ENCODE measurements around the gene CFAP119. TPM values are rescaled to one million over a fixed set of nuclear protein-coding genes. Genes with fewer than 3 reads are reported as not detected.

Gene CFAP119
- total and polyA plus RNA-seq, 9 of the 15 experiments (the other 6 are each of a cell fraction or from before 2014, with no cell fraction given), result 5.5 to 33.7 (median 9.6) TPM

DNA sequence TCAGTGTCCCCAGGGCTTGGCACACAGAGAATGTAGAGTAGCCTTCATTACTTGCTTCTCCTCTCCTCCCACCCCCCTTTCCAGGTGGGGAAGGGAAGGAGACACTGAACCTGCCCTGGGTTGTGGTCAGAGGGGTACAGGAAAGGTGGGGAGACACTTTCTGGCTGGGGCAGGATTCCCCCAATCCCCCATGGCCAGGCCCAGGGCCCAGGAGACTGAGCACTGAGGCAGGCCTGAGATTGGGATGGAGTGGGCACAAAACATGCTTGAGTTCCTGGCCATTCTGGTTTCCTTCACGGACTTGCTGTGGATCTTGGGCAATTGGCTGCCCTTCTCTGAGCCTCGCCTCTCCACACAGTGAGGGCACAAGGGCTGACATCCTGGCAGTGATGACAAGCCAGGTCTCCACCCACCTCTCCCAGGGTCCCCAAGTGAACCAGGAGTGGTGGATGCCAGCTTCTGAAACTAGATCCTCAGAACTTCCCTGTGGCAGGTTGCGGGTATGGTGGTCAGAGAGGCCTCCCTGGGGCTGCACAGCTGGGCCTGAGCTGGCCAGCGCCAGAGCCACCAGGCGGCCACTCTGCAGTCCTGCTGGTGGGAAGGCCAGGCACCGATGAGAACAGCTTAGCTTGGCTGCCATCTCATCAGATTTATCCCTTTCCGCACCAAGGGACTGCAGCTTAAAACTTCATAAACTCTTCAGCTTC lies 15.9 kb upstream of the CFAP119 start (continued):
- TF ChIP-seq, protein P1, sequence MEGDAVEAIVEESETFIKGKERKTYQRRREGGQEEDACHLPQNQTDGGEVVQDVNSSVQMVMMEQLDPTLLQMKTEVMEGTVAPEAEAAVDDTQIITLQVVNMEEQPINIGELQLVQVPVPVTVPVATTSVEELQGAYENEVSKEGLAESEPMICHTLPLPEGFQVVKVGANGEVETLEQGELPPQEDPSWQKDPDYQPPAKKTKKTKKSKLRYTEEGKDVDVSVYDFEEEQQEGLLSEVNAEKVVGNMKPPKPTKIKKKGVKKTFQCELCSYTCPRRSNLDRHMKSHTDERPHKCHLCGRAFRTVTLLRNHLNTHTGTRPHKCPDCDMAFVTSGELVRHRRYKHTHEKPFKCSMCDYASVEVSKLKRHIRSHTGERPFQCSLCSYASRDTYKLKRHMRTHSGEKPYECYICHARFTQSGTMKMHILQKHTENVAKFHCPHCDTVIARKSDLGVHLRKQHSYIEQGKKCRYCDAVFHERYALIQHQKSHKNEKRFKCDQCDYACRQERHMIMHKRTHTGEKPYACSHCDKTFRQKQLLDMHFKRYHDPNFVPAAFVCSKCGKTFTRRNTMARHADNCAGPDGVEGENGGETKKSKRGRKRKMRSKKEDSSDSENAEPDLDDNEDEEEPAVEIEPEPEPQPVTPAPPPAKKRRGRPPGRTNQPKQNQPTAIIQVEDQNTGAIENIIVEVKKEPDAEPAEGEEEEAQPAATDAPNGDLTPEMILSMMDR (IDR thresholded peaks at IDR 0.05 in 2 of 3, conservative IDR thresholded peaks at IDR 0.05 in 1 of 3; ENCODE audit: insufficient read depth in 2 of 3, low read depth in 1 of 3, low read length in 3 of 3), result peak in 1 of 3 experiments; percentile 26; a peak in 1 of 6 replicates
- peak; percentile 73 for TF ChIP-seq POLR2G (IDR thresholded peaks at IDR 0.05; ENCODE audit: low read depth, low read length)
- TF ChIP-seq ZNF124 (CRISPR knock-in tag; IDR thresholded peaks at IDR 0.05), result no peak
- TF ChIP-seq RAD21 (CRISPR knock-in tag; conservative IDR thresholded peaks at IDR 0.05 in 1 of 2, IDR thresholded peaks at IDR 0.05 in 1 of 2), result 0 out of 4 replicates have a peak, but pooled peaks of 1 of the 2 experiments have one; percentile 9
- TF ChIP-seq, protein P2, sequence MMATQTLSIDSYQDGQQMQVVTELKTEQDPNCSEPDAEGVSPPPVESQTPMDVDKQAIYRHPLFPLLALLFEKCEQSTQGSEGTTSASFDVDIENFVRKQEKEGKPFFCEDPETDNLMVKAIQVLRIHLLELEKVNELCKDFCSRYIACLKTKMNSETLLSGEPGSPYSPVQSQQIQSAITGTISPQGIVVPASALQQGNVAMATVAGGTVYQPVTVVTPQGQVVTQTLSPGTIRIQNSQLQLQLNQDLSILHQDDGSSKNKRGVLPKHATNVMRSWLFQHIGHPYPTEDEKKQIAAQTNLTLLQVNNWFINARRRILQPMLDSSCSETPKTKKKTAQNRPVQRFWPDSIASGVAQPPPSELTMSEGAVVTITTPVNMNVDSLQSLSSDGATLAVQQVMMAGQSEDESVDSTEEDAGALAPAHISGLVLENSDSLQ (IDR thresholded peaks at IDR 0.05), result no peak
- 0 out of 2 replicates have a peak, but pooled peaks have one; percentile 54 for TF ChIP-seq KAT7 (CRISPR knock-in tag; IDR thresholded peaks at IDR 0.05; ENCODE audit: borderline replicate concordance)
- TF ChIP-seq ZNF217 (CRISPR knock-in tag; IDR thresholded peaks at IDR 0.05), result no peak
- TF ChIP-seq BRCA1 (IDR thresholded peaks at IDR 0.05), result no peak
- 0 out of 2 replicates have a peak, but pooled peaks have one; percentile 9 for TF ChIP-seq BRCA1 (CRISPR knock-in tag; IDR thresholded peaks at IDR 0.05)
- no peak for TF ChIP-seq BRF1 (IDR thresholded peaks at IDR 0.05; ENCODE audit: borderline replicate concordance, extremely low read depth, insufficient read length)
- no peak for TF ChIP-seq CXXC5 (CRISPR knock-in tag; IDR thresholded peaks at IDR 0.05)
- no peak for TF ChIP-seq NFIX (CRISPR knock-in tag; IDR thresholded peaks at IDR 0.05; ENCODE audit: low read depth)
- TF ChIP-seq RBFOX2 (IDR thresholded peaks at IDR 0.05; ENCODE audit: low read depth, low read length), result peak; percentile 44

Data from K562 (cell line).